ENCODE measurements around the gene TRPC6.

TRPC6 gene

GRCh38 chr11:101459020-101459419 lies 124.8 kb downstream of the TRPC6 start:
- H3K4me3 ChIP-seq (ENCODE audit: low read length): no peak overlapping the region

GRCh38 chr11:101458161-101458560 lies 125.6 kb downstream of the TRPC6 start:
- H3K4me3 ChIP-seq (ENCODE audit: low read length): no peak overlapping the region
- TF ChIP-seq CTCF (conservative IDR thresholded peaks at IDR 0.05; ENCODE audit: low read depth, low read length): no peak

More at GRCh38 chr11:101459020-101459419, 124.8 kb downstream of the TRPC6 start:
- no peak for DNase-seq (ENCODE audit: low read depth)
- TF ChIP-seq CTCF (conservative IDR thresholded peaks at IDR 0.05; ENCODE audit: low read depth, low read length): no peak

GRCh38 chr11:101456812-101457211 lies 127.0 kb downstream of the TRPC6 start:
- DNase-seq (ENCODE audit: low read depth): no peak
- H3K4me3 ChIP-seq (ENCODE audit: low read length): no peak overlapping the region
- peak; percentile 26 for TF ChIP-seq CTCF (conservative IDR thresholded peaks at IDR 0.05; ENCODE audit: low read depth, low read length)

More at GRCh38 chr11:101458161-101458560, 125.6 kb downstream of the TRPC6 start:
- no peak for DNase-seq (ENCODE audit: low read depth)

- no peak for TF ChIP-seq CTCF (conservative IDR thresholded peaks at IDR 0.05; ENCODE audit: low read depth, low read length)
- no peak for DNase-seq (ENCODE audit: low read depth)
Measured at GRCh38 chr11:101453682-101454081, 130.1 kb downstream of the TRPC6 start.

GRCh38 chr11:101448881-101449442 lies 134.8 kb downstream of the TRPC6 start:
- H3K4me3 ChIP-seq (ENCODE audit: low read length): no peak overlapping the region
- no peak for DNase-seq (ENCODE audit: low read depth)
- no peak for TF ChIP-seq CTCF (conservative IDR thresholded peaks at IDR 0.05; ENCODE audit: low read depth, low read length)

More at GRCh38 chr11:101453682-101454081, 130.1 kb downstream of the TRPC6 start:
- H3K4me3 ChIP-seq (ENCODE audit: low read length): no peak overlapping the region

- no peak for TF ChIP-seq CTCF (conservative IDR thresholded peaks at IDR 0.05; ENCODE audit: low read depth, low read length)
- no peak for DNase-seq (ENCODE audit: low read depth)
- no peak overlapping the region for H3K4me3 ChIP-seq (ENCODE audit: low read length)
Measured at GRCh38 chr11:101446726-101447125, 137.1 kb downstream of the TRPC6 start.

- no peak for DNase-seq (ENCODE audit: low read depth)
- TF ChIP-seq CTCF (conservative IDR thresholded peaks at IDR 0.05; ENCODE audit: low read depth, low read length): no peak
- no peak overlapping the region for H3K4me3 ChIP-seq (ENCODE audit: low read length)
Measured at GRCh38 chr11:101446238-101446637, 137.6 kb downstream of the TRPC6 start.

Data from retinal pigment epithelial cell (primary cell).